OCI-LY1 (cell line): Measurements from ENCODE around the gene RIPOR2.

ENCODE experiments used
- CTCF ChIP-seq: fragments of 200-600 bp; sonication (generic), shearing (Covaris generic); IDR thresholded peaks from 2 replicates; pipeline ENCODE4 v1.5.1; 2017; ENCODE audit warnings: mild to moderate bottlenecking, antibody characterized with exemption, low read length, moderate library complexity, mixed read lengths
- EZH2 ChIP-seq: fragments of 200-600 bp; sonication (generic), shearing (Covaris generic); IDR thresholded peaks from 2 replicates; pipeline ENCODE4 v1.8.0; 2017; ENCODE audit warnings: borderline replicate concordance, mixed run types, mild to moderate bottlenecking, antibody characterized with exemption, low read length, moderate library complexity, mixed read lengths

GRCh38 chr6:24893342-24893850 lies 42.4 kb downstream of the RIPOR2 start:
- TF ChIP-seq EZH2 = no peak
- no peak for TF ChIP-seq CTCF
